Measurements from ENCODE around the gene SMC5.
"Not testable (repeated sequence)": the region's sequence is repeated elsewhere in the genome, so short reads cannot be mapped to it uniquely, and the experiment has no call there.

Gene SMC5

GRCh38 chr9:70258692-70259511 is at the start of gene SMC5:
TSS of gene SMC5 (plus strand) at chr9:70258978. CDS start at chr9:70259079, 101 bp downstream.
- peak; percentile 67 for DNase-seq

DNA sequence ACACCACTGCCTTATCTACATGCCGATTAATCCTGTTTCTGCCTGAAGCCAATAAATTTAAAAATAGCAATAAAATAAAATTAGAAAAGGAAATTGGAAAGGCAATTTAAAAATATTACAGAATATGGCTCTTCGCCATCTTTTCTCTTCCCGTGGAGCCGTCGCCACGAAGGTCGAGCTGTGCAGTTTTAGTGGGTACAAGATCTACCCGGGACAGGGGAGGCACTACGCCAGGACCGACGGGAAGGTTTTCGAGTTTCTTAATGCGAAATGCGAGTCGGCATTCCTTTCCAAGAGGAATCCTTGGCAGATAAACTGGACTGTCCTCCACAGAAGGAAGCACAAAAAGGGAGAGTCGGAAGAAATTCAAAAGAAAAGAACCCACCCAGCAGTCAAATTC is 41.7 kb upstream of the SMC5 start:
- no peak for DNase-seq

GRCh38 chr9:70218767-70219166 is 40.0 kb upstream of the SMC5 start:
- DNase-seq = no peak

DNA sequence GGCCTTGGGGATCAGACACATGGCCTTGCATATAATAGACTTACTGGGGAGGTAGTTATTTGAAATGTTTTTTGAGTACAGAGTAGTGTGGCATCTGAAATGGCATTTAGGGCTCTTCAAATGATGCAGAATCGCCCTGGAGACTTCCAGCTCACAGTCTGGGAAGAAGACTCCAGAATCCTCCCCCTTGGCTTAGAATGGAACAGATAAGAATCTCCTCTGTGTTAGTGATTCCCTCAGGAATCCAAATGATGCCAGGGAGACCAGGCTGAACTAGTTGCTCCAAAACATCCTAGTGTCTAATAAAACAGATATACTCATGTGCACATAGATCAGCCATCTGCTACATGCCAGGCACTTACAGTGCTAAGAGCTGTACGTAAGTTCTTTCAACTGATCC is 38.6 kb upstream of the SMC5 start:
- no peak for DNase-seq

DNA sequence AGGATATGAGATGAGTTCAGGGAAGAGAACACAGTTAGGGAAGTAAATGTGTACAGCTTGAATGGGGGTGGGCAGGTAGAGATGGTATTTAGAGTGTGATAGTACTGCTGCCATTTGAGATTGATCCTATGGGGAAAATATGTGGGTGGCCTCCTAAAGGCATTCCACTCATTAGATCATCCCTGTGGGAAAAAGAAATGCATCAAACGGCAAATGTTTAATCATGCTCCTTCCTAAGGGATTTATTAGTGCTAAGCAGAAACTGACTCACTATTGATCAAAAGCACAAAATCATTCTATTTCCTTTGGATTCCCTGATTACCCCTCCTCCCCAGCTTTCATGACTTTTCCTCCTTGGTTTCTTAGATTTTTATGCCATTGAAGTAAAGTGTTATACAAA is 36.4 kb upstream of the SMC5 start:
- no peak for DNase-seq

GRCh38 chr9:70228118-70228517 is 30.7 kb upstream of the SMC5 start:
- no peak for DNase-seq

DNA sequence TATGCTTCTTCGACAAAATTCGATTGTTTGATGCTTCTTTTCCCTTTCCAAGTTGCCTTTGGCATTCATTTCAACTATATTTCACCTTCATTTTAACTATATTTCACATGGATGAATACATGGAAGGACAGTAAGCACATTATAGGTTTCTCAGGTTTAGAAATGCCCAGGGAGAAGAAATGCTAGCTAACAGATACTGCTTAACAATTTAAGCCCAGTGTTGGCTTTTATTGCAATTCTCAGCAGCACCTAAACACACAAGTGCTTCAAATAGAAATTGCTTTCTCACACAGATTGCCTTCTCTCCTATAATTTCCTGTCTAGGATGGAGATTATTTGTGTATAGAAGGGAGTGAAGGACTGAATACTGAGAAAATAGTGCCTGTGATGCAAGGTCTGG is 30.2 kb upstream of the SMC5 start:
- no peak for DNase-seq

GRCh38 chr9:70229026-70229425 is 29.8 kb upstream of the SMC5 start:
- DNase-seq = no peak

DNA sequence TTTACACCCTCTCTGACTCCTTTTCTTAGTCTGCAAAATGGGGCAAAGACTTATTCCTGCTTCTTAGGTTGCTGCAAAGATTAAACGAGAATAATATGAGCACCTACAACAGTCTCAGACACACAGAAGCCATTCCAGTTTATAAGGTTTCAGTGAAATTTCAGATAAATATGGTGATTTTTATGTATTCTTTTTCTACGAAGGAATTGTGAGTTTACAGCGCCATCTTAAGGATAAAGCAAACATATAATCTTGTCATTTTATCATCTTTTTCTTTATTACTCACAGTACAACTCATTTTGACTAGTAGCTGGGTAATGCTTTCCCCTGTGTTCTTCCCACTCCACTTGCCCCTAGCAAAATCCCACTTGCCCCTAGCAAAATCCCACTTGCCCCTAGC is 29.2 kb upstream of the SMC5 start:
- no peak for DNase-seq

- no peak for DNase-seq
These were observed 26.3 kb upstream of the SMC5 start for GRCh38 chr9:70232476-70232875.

DNA sequence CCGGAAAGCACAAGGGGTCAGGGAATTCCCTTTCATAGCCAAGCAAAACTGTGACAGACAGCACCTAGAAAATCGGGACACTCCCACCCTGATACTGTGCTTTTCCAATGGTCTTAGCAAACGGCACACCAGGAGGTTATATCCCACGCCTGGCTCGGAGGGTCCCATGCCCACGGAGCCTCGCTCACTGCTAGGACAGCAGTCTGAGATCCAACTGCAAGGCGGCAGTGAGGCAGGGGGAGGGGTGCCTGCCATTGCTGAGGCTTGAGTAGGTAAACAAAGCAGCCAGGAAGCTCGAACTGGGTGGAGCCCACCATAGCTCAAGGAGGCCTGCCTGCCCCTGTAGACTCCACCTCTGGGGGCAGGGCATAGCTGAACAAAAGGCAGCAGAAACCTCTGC is 24.6 kb upstream of the SMC5 start:
- DNase-seq = not testable (repeated sequence)

DNA sequence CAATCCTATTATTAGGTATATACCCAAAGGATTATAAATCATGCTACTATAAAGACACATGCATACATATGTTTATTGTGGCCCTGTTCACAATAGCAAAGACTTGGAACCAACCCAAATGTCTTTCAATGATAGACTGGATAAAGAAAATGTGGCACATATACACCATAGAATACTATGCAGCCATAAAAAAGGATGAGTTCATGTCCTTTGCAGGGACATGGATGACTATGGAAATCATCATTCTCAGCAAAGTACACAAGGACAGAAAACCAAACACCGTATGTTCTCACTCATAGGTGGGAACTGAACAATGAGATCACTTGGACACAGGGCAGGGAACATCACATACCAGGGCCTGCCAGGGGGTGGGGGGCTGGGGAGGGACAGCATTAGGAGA is 12.8 kb upstream of the SMC5 start:
- not testable (repeated sequence) for DNase-seq

DNA sequence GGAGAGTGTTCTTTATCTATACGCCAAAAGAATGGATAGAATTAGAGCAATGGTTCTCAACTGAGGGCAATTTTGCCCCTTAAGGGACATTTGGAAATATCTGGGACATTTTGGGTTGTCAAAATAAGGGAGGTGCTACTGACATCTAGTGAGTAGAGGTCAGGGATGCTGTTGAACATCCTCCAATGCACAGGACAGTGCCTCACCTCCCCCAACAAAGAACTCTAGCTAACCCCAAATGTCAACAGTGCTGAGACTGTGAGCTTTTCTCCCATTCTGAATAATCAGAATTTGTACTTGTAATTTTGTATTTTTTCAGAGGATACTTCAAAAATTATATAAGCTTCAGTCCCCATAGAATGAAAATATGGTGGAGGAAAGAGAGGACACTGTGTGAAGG is 8.6 kb upstream of the SMC5 start:
- no peak for DNase-seq

DNA sequence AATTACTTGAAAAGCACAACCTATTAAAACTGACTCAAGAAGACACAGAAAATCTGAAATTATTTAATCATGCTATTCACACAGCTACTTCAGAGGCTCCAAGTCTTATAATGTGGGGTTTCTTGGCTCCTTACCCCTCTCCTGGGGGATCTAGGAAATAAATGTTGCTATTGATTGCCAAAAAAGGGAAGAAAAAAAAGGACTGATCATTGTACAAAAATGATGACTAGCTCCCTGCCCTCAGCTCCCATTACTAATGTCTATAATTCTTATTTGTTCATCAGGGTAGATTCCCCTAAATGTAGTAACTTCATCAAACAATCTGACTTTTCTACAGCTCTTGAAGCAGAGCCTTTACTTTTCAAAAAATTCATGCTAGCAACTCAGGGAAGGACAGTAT is 3.3 kb upstream of the SMC5 start:
- DNase-seq = no peak

GRCh38 chr9:70256123-70256551 is 2.6 kb upstream of the SMC5 start:
- no peak for DNase-seq

GRCh38 chr9:70257502-70257901 is 1.3 kb upstream of the SMC5 start:
- no peak for DNase-seq

DNA sequence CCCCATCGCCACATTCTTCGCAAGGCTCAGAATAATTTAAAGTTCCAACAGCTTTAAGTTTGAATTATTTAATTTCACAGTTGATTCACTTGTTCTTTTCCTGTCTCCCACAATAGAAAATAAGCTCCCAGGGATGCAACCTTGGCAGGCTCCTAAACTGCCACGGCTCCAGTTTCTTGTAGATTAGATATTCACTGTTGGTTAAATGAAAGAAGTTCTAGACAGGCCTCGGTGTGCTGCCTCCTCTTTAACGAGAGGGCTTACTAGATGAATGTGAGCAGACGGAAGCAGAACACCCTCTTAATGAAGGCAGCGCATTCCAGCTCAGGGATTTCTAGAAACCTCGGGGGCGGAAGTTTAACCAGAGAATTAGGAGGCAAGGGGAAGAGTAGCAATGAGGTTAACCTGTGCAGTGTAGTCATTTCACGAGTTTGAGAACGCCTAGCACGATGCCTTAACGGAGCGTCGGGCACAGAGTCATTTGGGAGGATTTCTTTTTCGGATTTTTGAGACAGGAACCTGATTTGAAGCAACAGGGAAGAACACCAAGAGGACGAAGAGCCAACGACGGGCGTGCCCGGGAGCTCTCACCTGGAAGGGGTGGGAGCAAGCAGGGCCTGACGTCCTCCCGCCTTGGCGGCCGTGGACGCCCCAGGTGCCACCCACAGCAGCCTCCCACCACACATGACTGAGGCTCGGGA is 637 bp upstream of the SMC5 start:
- no peak for DNase-seq

DNA sequence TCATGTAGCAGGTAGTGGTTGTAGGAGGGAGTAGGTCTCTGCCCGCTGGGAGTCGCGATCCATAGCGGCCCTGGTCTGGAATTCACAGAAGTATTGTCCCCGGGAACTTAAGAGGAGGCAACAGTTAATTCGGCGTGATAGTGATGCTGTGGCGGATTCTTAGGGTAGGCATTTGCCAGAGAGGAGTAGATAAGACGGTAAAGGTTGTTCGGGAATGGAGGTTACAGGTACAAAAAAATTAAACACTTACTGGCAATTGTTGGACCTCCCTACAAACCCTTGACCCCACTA is 679 bp downstream of the SMC5 start:
- no peak for DNase-seq

GRCh38 chr9:70260007-70260443 is 1.2 kb downstream of the SMC5 start:
- no peak for DNase-seq

- DNase-seq = no peak
These were observed 1.8 kb downstream of the SMC5 start for GRCh38 chr9:70260606-70261005.

- DNase-seq = no peak
These were observed 2.5 kb downstream of the SMC5 start for GRCh38 chr9:70261131-70261870.

DNA sequence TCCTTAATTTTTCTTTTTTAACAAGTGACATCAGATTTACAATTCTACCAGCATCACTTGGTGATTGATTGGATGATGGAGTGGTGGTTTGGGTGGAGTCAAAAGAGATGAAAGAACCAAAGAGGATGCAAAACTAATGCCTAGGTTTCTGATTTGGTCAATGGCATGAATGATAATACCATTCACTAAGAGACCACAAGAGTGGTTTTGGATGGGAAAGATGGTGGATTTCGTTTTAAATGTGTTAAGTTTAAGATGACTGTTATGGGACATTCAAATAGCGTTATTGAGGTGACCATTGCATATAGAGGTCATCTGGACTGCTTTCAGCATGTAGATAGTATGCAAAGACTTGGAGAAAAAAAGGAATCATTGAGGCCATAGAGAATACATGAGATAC is 3.6 kb downstream of the SMC5 start:
- no peak for DNase-seq

GRCh38 chr9:70262948-70263347 is 4.2 kb downstream of the SMC5 start:
- no peak for DNase-seq

DNA sequence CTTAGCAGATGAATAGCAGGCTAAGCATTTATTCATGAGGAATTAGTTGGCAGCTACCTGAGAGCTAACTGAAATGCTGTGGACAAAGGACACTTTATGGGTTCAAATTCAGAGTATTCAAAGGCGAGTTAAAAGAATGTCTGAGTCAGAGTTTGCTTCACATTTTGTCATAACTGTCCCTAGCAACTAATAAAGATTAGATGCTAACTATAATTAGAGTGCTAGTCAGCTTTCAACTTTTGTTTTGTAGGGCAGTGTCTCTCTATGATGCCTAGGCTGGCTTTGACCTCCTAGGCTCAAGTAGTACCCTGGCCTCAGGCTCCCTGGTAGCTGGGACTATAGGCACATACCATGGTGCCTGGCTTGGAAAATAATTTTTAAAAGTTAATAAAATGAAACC is 4.6 kb downstream of the SMC5 start:
- DNase-seq = no peak
